SU-DHL-6 (cell line): Measurements from ENCODE around the gene SLC45A1.

Source experiments
- H2AFZ ChIP-seq: fragments of 200-600 bp; sonication (generic); 2 replicates; pipeline ENCODE4 v1.6.1; 2014; ENCODE audit warnings: low read depth, mild to moderate bottlenecking, moderate library complexity, mixed read lengths, antibody characterized with exemption, low read length; ENCODE audit not compliant: severe bottlenecking
- H3F3A ChIP-seq: fragments of 200-600 bp; shearing (Covaris generic); 2 replicates; pipeline ENCODE4 v1.6.0; 2016; ENCODE audit warnings: antibody characterized with exemption, mild to moderate bottlenecking; ENCODE audit not compliant: insufficient read depth
- H3K27ac ChIP-seq: fragments of 200-600 bp; sonication (generic); 2 replicates; pipeline ENCODE4 v1.5.1; 2016; ENCODE audit warnings: low read depth, mild to moderate bottlenecking, low read length, moderate library complexity, mixed read lengths
- H3K27me3 ChIP-seq: fragments of 200-600 bp; sonication (generic), shearing (Covaris generic); 2 replicates; pipeline ENCODE4 v1.6.0; 2014; ENCODE audit warnings: mild to moderate bottlenecking, low read length
- H3K36me3 ChIP-seq: fragments of 200-600 bp; sonication (generic); 2 replicates; pipeline ENCODE4 v1.6.1; 2014; ENCODE audit warnings: mild to moderate bottlenecking, low read length, mixed read lengths
- H3K4me2 ChIP-seq: fragments of 300-600, 200-600 bp; shearing (Covaris generic), sonication (generic); 2 replicates; pipeline ENCODE4 v1.6.0; 2014; ENCODE audit warnings: low read length, low read depth, mild to moderate bottlenecking; ENCODE audit not compliant: poor library complexity, severe bottlenecking
- H3K4me3 ChIP-seq: fragments of 200-600 bp; sonication (generic); 2 replicates; pipeline ENCODE4 v1.5.1; 2014; ENCODE audit warnings: antibody characterized with exemption, low read length, mild to moderate bottlenecking, mixed read lengths; ENCODE audit not compliant: insufficient read depth, poor library complexity, severe bottlenecking
- H3K79me2 ChIP-seq: fragments of 200-600 bp; sonication (generic); 2 replicates; pipeline ENCODE4 v1.6.1; 2014; ENCODE audit warnings: mild to moderate bottlenecking, low read length, moderate library complexity; ENCODE audit not compliant: insufficient read depth
- H3K9ac ChIP-seq: fragments of 200-600 bp; sonication (generic); 2 replicates; pipeline ENCODE4 v1.7.0; 2014; ENCODE audit warnings: mild to moderate bottlenecking, low read length
- H3K9me2 ChIP-seq: fragments of 200-600 bp; sonication (generic); replicated peaks from 2 replicates; pipeline ENCODE4 v1.6.1; 2014; ENCODE audit warnings: low read length; ENCODE audit not compliant: insufficient read depth
- H3K9me3 ChIP-seq: fragments of 200-600 bp; sonication (generic); 2 replicates; pipeline ENCODE4 v1.6.1; 2014; ENCODE audit warnings: low read length, mixed read lengths; ENCODE audit not compliant: insufficient read depth
- H4K20me1 ChIP-seq: fragments of 200-600 bp; sonication (generic); 2 replicates; pipeline ENCODE4 v1.6.1; 2014; ENCODE audit warnings: low read depth, mild to moderate bottlenecking, antibody characterized with exemption, low read length, moderate library complexity, mixed read lengths
- CTCF ChIP-seq: fragments of 200-600 bp; sonication (generic); IDR thresholded peaks from one replicate; pipeline ENCODE4 v1.5.1; 2017; ENCODE audit warnings: antibody characterized with exemption, mild to moderate bottlenecking, low read length, moderate library complexity; ENCODE audit not compliant: insufficient read depth, poor library complexity, severe bottlenecking
- EZH2phosphoT487 ChIP-seq: fragments of 200-600 bp; sonication (generic), shearing (Covaris generic); conservative IDR thresholded peaks from 2 replicates; pipeline ENCODE4 v1.6.1; 2018; ENCODE audit warnings: mild to moderate bottlenecking, antibody characterized with exemption, low read length, moderate library complexity, mixed read lengths

The SLC45A1 gene

GRCh38 chr1:8343464-8344001 is 25.6 kb downstream of the SLC45A1 start:
- Histone ChIP-seq H3K27me3 (no peaks in the 10 kb centered on the region), H3K9me3 (no peaks in the 10 kb centered on the region), H3K4me2 (no peak overlapping the region), H3K4me3 (no peak overlapping the region), H3K9ac (no peak overlapping the region), H2AFZ (no peak overlapping the region), H4K20me1 (no peaks in the 10 kb centered on the region), H3K9me2 (no peaks in the 10 kb centered on the region), H3K27ac (no peak overlapping the region), H3K36me3 (no peaks in the 10 kb centered on the region), H3F3A (no peaks in the 10 kb centered on the region), H3K79me2 (no peaks in the 10 kb centered on the region)
- TF ChIP-seq CTCF (no peak), EZH2phosphoT487 (no peak)

- Histone ChIP-seq H3K9me2 (no peaks in the 10 kb centered on the region), H3K9ac (no peak overlapping the region), H3K79me2 (no peaks in the 10 kb centered on the region), H3K27me3 (no peaks in the 10 kb centered on the region), H4K20me1 (no peaks in the 10 kb centered on the region), H3K4me2 (no peak overlapping the region), H3F3A (no peaks in the 10 kb centered on the region), H3K4me3 (no peak overlapping the region), H3K27ac (no peak overlapping the region), H3K36me3 (no peaks in the 10 kb centered on the region), H2AFZ (no peak overlapping the region), H3K9me3 (no peaks in the 10 kb centered on the region)
- TF ChIP-seq EZH2phosphoT487 (no peak), CTCF (no peak)
These were observed 27.1 kb downstream of the SLC45A1 start for GRCh38 chr1:8344893-8345507.

- Histone ChIP-seq H2AFZ (no peak overlapping the region), H3K27ac (no peak overlapping the region), H3K9ac (no peak overlapping the region), H3K36me3 (no peaks in the 10 kb centered on the region), H3K9me3 (no peaks in the 10 kb centered on the region), H3K9me2 (no peaks in the 10 kb centered on the region), H3F3A (no peaks in the 10 kb centered on the region), H3K4me3 (no peak overlapping the region), H3K79me2 (no peaks in the 10 kb centered on the region), H4K20me1 (no peaks in the 10 kb centered on the region), H3K4me2 (no peak overlapping the region), H3K27me3 (no peaks in the 10 kb centered on the region)
- no peak for TF ChIP-seq EZH2phosphoT487
- no peak for TF ChIP-seq CTCF
These were observed 27.9 kb downstream of the SLC45A1 start for GRCh38 chr1:8345621-8346415.
